ENCODE measurements around the gene DIO2. TPM values are rescaled to one million over a fixed set of nuclear protein-coding genes. Genes with fewer than 3 reads are reported as not detected.
A peak's percentile ranks its signal among the peaks of the same experiment; 100 is the strongest.

Gene DIO2
- total and polyA plus RNA-seq, 2 of the 4 experiments (the other 2 are of a cell fraction), result 12.8 to 24.2 TPM

- no peak overlapping the region for H2BK15ac ChIP-seq (ENCODE audit: low read depth, low read length)
- peaks cover 4% of the 10 kb centered on the region for H3K4me1 ChIP-seq (ENCODE audit: control insufficient read depth, insufficient read depth, low read length)
- no peak overlapping the region for H2AK5ac ChIP-seq (ENCODE audit: low read depth, low read length)
- peak overlapping the region in 1 of 2 experiments; percentile 10; a peak in 1 of 4 replicates for H4K8ac ChIP-seq (ENCODE audit: low read depth in 2 of 2, low read length in 2 of 2)
- H3K4me2 ChIP-seq (ENCODE audit: low read depth, low read length), result peak overlapping the region; percentile 95
- peak overlapping the region; percentile 21 for H2BK120ac ChIP-seq (ENCODE audit: low read depth, low read length)
- 0 out of 2 replicates have a peak overlapping the region, but pooled peaks have one; percentile 63 for H3K18ac ChIP-seq (ENCODE audit: low read depth, low read length)
- ChIA-PET POLR2A (ENCODE audit: unreplicated experiment) (interaction anchor here (0.6 kb wide), 1 partner anchor 158 kb away, joined by 8 read pairs; no protein-coding TSS in a partner anchor), CTCF (interaction anchor here (0.6 to 1.2 kb wide), 2 partner anchors 139 to 143 kb away, joined by 3 to 6 read pairs; no protein-coding TSS in a partner anchor)
- intact Hi-C loops (cut with micrococcal nuclease) (loop anchor here (2.0 to 10.0 kb wide), 7 partner anchors 155 to 1197 kb away; no protein-coding TSS in a partner anchor), in situ Hi-C loops (cut with MboI; ENCODE audit: low sequenced_read_pairs) (no loop called here), dilution Hi-C loops (cut with HindIII; ENCODE audit: low sequenced_read_pairs, unreplicated experiment) (no loop called here)
- no peaks in the 10 kb centered on the region for H4K20me1 ChIP-seq (ENCODE audit: insufficient read depth, low read length)
- TF ChIP-seq MAFK (IDR thresholded peaks at IDR 0.05; ENCODE audit: low read depth, low read length) (no peak), CEBPB (IDR thresholded peaks at IDR 0.05; ENCODE audit: low read depth, low read length) (0 out of 2 replicates have a peak, but pooled peaks have one; percentile 29)
- H3K27me3 ChIP-seq (ENCODE audit: control insufficient read depth, insufficient read depth, low read length), result no peaks in the 10 kb centered on the region
- peak overlapping the region; percentile 75; the same call in 1 of the 2 replicates for H4K5ac ChIP-seq (ENCODE audit: low read depth, low read length)
- no peaks in the 10 kb centered on the region for H3K9me3 ChIP-seq (ENCODE audit: control insufficient read depth, insufficient read depth, low read length)
- peak overlapping the region; percentile 69 for H3K9ac ChIP-seq (ENCODE audit: low read depth, low read length)
- H3K27ac ChIP-seq (ENCODE audit: insufficient read depth, low read length), result no peak overlapping the region
- peak; percentile 67 for DNase-seq
- H3K36me3 ChIP-seq (ENCODE audit: control insufficient read depth, insufficient read depth, low read length), result no peaks in the 10 kb centered on the region
- no CpG with 5 or more reads among the region's 5 CpGs for WGBS, 2 experiments (ENCODE audit: extremely low coverage in 2 of 2, insufficient read length in 1 of 2)
- peak overlapping the region; percentile 26 for H2AFZ ChIP-seq (replicated peaks; ENCODE audit: low read length, poor library complexity)
- no peak overlapping the region for H2AK9ac ChIP-seq (replicated peaks; ENCODE audit: low read depth, low read length, poor library complexity)
- ATAC-seq (ENCODE audit: low read depth), result peak; percentile 44
- no peaks in the 10 kb centered on the region for H3K9me1 ChIP-seq (ENCODE audit: insufficient read depth, low read length)
- BruUV-seq (replicated peaks), result no TSS peak
- H4K91ac ChIP-seq (ENCODE audit: insufficient read depth, low read depth, low read length), result 0 out of 2 replicates have a peak overlapping the region, but pooled peaks have one; percentile 2
- H3K56ac ChIP-seq (ENCODE audit: extremely low read depth, insufficient read depth, low read length), result peak overlapping the region; percentile 56; the same call in 1 of the 2 replicates
- no peaks in the 10 kb centered on the region for H3K79me1 ChIP-seq (ENCODE audit: low read depth in 1 of 2, low read length in 2 of 2)
- H3K4me3 ChIP-seq (ENCODE audit: insufficient read depth, low read depth, low read length), result peak overlapping the region; percentile 35; the same call in 1 of the 2 replicates
- peak overlapping the region; percentile 0; the same call in 1 of the 2 replicates for H2BK20ac ChIP-seq (ENCODE audit: low read depth, low read length)
- H2BK5ac ChIP-seq (ENCODE audit: low read depth, low read length, poor library complexity, severe bottlenecking), result no peak overlapping the region
- H3K4ac ChIP-seq (ENCODE audit: low read depth, low read length), result peak overlapping the region; percentile 6; the same call in 1 of the 2 replicates
- no peak overlapping the region for H3K14ac ChIP-seq (replicated peaks; ENCODE audit: low read depth, low read length)
- H3K23ac ChIP-seq (ENCODE audit: low read depth, low read length), result no peak overlapping the region
Measured at GRCh38 chr14:80212023-80212397, 706 bp upstream of the DIO2 start.
